GM12873 (cell line): ENCODE results near the gene EPO.

ENCODE experiments used
- CTCF ChIP-seq: IDR thresholded peaks from 2 replicates; pipeline ENCODE4 v1.5.1; 2012; ENCODE audit warnings: low read depth, mild to moderate bottlenecking, moderate library complexity, low read length, control low read depth; ENCODE audit not compliant: insufficient read depth; ENCODE audit errors: missing control alignments

Gene EPO

DNA sequence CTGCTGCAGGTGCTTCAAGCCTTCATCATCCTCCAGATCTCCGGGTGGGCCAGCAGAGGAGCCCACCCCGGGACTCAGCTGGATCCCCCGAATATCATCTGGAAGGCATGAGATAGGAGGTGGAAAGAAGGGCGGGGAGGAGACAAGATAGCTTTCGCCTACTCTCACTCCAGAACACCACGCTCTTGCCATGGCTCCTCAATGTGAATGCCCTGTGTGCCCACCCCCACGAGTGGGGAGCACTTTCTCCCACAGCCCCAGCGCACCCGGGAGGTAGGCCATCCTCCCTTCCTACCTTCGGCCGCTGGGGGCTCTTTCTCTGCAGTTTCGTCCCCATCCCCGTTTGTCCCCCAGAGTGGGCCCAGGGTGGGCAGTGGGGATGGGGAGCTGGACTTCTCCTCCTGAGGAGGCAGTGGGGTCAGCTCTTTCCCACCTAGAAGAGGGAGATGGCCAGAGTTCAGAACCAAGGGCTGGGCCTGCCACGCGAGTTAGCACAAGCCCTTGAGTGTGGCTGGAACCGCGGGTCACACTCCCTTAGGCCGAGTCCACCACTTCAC is 35.1 kb upstream of the EPO start:
- no peak for TF ChIP-seq CTCF

DNA sequence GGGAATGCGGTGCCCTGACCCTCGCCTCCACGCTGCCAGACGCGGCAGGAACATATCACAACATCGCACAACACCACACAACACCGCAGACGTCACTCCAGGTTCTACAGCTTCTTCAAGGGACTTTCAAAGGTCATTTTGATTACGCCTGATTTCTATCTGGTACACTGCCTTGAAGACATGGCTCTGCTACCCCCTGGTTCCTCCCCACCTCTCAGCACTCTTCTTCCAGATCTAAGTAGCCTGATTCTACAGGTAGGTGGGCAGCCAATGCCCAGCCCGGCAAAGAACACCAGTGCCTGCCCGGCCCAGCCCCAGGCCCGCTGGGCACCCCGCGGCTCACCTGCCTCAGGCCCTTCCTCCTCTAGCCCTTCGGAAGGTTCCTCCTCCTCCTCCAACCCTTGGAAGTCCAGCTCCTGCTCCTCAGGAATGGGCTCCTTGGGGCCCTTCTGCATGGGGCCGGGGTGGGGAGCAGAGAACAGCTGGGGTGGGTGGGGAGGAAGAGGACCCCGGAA is 34.6 kb upstream of the EPO start:
- no peak for TF ChIP-seq CTCF

DNA sequence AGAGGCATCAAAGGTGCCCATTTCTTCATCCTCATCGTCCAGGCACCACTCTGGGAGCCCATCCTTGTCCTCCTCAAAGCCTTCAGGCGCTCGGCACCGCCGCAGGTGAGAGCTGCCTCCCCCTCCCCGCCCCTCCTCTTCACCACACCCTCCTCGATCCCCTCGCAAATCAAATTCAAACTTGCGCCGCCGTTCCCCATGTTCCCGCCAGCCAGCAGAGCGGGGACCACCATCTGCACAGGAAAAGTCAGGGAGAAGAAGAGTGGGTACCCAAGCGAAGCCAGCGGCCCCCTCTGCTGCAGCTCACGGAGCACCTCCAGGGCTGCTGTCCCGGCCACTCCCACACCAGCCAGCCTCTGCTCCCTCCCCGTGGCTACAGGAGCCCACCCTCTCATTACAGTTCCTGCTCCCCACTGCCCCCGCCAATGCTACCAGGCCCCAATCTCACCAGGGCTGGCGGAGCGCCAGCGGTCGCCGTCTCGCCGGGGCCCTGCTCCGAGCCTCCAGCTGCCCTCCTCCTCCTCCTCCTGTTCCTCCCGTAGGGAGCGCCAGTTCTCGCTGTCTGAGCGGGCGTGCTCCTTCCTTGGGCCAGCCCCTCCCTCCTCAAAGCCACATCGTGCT is 34.0 kb upstream of the EPO start:
- no peak for TF ChIP-seq CTCF

- TF ChIP-seq CTCF = no peak
Observed at GRCh38 chr7:100686822-100687211, 33.5 kb upstream of the EPO start.

DNA sequence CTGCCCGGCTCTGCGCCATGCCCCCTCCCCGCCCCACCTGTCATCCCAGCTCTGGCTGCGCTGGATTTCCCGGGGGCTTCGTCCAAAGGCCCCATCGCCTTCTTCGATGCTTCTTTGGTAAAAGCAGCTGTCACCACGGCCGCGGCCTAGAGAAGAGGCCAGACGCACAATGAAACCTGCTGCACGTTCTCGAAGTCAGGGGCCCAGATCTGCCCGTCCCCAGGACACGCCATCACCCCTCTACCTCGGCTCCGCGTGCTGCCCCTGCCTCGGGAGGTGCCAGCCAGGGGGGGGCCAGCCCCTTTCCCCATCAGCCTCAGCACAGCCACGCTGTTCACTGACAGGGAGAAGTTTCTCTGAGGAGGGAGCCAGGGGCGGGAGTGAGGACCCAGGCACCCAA is 33.0 kb upstream of the EPO start:
- no peak for TF ChIP-seq CTCF

GRCh38 chr7:100687751-100688300 is 32.4 kb upstream of the EPO start:
- no peak for TF ChIP-seq CTCF

GRCh38 chr7:100688326-100688860 is 31.9 kb upstream of the EPO start:
- TF ChIP-seq CTCF = no peak
